ENCODE measurements around the gene FAM83B.

DNA sequence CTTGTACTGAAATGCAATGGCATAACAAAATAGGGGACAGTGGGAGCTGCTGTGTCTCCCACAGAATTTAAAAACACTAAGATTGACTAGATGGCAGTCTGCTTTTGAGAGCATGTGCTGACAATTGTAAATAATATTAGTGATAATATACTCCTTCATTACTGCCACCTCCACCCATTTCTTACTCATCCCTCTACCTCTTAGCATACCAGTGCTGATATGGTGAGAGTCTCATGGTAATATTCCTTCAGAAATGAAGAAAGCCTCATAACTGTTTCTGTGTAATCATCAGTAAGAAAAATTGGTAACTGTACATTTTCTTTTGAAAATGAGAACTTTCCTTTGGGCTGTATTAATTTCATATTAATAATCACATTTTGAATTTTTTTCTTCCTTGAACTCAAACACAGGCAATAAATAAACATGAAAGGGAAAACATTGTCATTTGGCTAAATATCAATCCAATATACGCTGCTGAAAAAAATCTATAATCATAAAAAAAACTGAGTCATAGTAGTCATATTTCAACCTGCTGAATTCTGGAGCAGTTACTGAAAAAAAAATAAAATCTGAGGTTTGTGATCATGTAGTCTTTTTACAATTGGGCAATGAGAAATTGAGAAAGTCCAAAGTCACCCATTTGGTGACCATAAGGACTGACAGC is 34.6 kb downstream of the FAM83B start:
- TF ChIP-seq POLR2A (IDR thresholded peaks at IDR 0.05) (no peak), CTCF (IDR thresholded peaks at IDR 0.05 in 4 of 5, conservative IDR thresholded peaks at IDR 0.05 in 1 of 5) (no peak)
